Stimulated activated CD4-positive, alpha-beta T cell treated with anti-CD3 and anti-CD28 coated beads, Interleukin-15, amount 100 ng/mL, for 1 hour (primary cell): ENCODE measurements around the gene TRABD2B.

Experiments
- DNase-seq, 2 donors: peaks; one replicate each; pipeline ENCODE4 v3.0.0-alpha.2; 2020; ENCODE audit warnings: low read depth in 1 of 2, low spot score in 1 of 2

Gene TRABD2B

DNA sequence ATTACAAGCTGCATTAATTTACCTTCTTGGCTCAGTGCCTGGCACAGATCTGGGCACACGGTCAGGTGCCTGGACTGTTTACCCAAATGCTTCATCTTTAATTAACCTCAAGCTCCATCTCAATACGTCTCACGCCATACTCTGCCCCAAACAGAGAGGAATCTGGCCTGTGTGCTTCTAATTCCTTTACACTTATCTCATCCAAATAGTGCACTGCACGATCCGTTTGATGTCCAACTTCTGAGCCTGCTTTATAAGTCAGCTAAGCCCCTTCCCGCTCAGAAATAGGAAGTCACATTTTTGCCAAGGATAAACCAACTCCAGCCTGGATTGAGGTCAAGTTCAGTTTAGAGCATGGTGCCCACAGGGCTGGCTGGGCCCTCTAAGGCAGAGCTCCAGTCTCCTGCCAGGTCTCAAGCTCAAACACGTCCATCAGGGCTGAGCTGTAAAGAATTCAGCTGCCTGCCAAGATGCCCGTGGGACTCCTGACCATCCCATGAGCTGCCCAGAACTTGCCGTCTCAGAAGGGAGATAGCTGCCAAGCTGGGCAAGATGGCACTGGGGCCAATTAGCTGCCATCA lies 233.5 kb downstream of the TRABD2B start:
- DNase-seq = no peak

DNA sequence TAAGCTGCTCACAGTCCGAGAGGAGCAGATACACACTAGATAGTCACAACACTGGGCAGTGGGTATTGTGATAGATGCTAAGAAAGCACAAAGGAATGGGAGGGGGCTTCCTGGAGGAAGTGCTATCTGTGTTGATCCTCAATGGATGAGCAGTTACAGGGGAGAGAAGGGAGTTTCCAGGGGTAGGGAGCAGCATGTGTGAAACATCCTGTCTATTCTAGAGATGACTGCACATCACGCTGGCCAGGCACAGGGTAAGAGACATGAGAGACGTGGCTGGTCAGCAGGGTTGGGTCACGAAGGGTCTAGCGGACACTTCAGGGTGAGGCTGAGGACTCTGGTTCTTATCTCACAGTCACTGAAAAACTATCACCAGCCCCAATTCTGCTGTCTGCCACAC lies 235.2 kb downstream of the TRABD2B start:
- DNase-seq = no peak

DNA sequence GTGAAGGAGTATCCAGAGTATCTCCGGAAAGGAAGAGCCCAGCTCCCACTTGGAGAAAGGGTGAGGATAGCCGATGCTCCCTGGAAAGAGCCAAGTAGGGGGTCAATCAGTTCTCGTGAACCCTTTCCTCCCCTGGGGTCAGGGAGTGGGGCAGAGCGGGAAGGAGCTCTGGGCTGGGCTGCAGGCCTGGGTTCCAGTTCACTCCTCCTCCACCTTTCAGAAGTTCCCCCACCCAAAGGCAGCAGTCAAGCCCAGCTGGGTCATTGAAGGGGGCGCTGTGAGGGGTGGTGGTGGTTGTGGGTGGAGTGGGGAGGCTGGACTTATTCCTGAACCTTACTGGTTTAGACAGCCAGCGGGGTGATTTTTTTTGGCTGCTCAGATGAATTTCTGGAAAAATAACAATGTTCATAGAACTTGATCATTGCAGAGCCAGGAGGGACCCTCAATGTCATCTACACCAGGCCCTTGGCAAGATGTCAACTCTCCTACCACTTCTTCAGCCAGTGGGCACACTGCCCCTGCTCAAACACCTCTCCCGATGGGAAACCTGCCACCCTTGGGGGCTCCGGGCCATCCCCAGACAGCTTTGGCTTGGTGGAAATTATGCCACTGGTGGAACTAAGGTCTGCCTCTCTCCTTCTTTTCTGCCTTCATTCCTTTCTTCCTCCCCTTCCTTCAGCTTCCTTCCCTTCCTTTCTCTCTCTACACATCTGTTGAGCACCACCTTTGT lies 235.8 kb downstream of the TRABD2B start:
- DNase-seq = no peak

DNA sequence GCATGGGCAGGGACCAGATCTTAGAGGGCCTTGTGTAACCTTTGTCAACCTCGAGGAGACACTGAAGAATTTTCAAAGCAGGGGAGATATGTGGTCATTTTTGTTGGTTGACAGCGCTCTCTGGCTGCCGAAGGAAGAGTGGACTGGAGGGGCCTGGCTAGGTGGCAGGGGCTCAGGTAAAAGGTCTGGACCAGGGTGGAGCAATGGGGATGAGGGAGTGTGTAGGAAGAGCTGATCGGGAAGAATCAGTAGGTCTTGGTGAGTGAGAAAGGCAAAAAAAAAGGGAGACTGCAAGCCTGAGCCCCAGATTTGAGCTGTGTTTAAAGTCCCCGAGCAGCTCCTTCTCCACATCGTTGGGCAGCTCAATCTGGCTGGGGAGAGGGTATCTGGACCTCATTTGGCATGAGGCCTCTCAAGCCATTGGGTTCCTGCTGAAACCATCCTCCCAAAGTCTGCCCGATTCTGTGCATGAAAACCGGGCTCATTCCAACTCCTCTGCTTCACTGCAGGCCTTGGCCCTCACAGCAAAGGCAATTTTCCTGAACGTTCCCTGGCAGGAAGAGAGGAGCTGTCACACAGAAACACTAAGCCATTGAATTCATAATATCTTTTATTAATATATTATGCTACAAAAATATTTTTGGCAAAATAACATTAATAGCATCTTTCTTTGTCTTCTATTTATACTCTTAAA lies 237.1 kb downstream of the TRABD2B start:
- DNase-seq = no peak

DNA sequence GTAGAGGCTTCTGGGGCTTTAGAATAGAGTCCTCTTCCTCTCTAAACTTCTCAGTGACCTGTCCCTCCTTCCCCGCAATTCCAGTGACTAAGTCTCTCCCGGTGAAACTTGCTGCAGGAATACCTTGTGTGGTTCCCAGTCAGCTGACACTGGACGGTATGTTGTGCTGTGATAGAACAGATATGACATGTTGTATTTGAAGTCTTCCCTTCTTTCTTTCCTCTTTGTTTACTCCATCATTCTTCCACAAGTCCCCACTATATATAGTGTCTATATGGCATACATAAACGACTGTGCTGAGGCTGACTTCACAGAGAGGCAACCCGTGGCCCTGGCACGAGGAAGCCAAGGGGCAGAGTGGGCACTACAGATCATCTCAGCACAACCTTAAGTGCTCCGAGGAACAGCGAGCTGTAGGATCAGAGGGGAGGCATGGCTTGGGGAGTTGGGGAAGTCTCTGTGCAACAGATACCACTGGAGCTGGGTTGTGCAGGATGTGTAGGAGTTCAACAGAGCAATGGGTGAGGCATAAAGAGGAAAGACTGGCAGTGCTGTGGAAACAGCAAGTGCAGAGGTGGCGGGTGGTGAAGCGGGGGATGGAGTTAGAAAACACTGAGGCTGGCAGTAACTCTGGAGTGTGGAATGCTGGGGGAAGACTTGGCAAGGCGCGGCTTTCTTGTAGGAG lies 237.8 kb downstream of the TRABD2B start:
- no peak for DNase-seq

DNA sequence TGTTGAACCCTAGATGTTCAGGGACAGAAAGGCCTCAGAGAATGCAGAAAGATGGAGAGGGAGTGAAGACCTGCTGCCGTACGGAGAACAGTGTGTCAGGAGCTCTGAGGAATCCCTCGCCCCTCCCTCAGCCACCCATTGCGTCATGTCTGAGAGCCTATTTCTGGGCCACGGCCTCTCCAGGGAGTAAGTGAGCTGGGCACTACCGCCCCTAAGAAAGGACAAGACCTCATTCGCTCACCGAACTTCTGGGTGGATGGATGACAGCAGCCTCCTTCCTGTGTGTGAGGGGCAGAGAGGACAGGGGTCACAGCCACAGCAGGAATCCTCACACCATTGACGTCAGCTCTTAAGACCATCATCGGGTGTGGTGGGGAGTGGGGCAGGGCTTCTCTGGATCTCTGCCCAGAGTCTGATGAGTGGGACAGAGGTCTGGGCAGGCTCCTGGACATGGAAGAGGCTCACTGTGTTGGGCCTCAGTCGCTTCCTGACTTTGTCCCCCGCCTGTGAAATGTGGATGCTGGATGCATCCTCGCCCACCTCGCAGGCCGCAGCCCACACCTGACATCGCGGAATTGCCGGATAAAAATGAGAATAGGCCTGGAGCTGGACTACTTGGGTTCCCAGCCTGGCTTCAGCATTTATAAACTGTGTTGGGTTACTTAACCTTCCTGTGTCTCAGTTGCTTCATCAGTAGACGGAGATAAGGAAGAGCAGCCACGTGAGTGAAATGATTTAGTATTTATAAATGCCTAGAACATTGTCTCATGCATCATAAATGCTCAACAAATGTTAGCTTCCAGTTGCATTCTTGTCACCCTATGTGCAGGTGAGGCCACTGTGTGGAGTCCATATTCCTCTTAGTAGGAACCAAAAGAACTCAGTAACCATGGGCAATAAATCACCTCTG lies 238.6 kb downstream of the TRABD2B start:
- DNase-seq = no peak

DNA sequence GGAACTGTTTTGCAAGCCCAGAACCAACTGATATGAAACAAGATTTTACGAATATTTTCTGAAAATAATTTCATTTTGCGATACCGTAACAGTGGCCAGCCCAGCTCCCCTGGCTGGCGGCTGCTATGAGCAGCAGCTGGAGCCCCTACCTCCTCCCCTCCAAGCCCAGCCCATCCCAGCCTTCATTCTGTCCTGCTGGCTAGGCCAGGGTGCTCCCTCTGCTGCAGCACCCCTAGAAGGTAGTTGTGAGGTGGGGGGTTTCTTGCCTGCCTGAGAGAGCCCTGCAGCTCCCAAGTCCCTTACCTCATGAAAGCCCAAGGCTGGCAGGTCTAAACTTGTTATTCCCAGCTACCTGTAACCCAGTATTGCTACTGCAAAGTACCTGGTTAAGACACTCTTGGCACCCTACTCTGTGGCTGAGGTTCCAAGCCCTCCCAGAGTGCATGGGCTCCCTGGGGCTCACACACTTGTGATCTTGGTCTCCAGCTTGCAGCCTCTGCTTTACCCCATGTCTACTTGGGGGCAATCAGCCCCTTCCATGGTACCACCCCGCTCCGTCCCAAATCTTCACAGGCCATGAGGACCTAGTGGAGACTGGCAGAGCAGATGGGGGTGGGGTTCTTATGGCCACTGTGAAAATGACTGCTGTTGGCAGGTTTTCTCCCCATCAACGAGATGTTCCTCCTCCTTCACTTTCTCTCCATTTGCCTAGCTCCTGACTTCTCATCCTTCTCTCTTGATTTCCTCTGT lies 239.8 kb downstream of the TRABD2B start:
- DNase-seq = no peak

DNA sequence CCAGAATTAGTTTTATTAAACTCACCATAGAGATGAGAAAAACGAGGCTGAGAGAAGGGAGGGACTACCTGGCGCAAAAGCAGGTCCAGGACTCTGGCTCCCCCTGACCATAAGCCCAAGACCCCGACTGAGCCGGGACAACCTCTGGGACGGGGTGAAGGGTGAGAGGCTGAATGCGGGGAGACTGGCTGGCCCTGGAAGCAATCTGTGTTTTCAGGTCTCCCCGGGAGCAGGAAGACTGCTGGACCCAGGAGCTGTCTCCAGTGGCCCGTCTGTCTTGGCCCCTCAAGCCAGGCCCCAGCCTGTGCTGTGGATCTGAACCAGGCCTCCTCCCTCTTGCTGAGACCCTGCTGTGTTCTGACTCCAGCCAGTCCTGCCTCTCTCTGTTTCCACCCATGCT lies 240.8 kb downstream of the TRABD2B start:
- no peak for DNase-seq

DNA sequence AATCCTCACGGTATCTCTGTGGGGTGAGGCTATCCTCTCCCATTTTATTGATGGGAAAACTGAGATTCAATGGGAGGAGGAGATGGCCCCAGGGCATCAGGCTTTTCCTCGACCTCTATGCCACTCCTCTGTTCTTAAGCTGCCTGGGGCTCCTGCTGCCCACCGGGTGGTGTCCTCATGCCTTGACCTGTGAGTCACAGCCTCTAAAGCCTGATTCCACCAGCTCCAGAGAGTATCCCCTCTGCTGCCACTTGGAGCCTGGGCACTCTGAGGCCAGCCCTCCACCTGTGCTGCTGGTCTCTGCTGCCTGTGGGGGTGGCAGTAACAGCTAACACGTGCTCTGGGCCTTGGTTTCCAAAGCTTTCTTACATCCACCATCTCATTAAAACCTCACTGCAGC lies 241.2 kb downstream of the TRABD2B start:
- no peak for DNase-seq

DNA sequence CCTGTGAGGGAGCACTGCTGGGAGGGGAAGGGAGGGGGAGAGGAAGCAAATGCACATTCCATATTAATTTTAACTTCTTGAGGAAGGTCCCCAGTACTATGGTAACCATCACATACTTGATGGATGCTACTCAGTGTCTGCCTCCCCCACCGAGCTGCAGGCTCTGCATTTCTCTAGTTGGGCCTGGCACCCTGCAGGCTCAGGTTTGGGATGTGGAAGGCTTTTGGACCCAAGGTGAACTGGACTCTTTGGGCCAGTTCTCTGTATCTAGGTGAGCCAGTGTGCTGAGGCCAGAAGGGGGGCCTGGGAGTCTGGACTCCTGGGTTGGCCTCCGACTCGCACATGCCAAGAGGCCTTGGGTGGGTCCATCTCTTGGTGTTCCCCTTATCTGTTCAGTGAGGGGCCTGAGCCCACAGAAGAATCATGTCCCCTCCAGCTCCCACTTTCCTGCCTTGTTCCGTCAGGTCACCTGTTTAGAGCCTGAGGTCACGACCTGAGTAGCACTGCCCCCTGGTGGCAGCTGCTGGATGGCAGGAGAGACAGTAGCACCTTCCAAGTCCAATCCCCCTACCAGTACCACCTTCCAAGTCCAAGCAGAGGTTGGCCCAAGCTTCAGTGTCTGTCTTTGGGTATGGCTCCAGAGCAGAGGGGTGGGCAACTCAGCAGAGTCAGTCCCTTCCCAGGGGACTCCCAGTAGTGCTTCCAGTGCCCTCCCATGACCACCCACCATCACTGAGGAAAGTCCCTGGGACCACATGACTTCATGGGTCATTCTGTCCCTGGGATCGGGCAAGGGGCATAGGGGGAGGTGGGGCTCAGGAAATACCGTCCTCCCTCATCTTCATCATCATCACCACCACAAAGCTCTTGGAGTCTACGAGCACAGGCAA lies 241.8 kb downstream of the TRABD2B start:
- peak in 1 of 2 donors; percentile 32 for DNase-seq

DNA sequence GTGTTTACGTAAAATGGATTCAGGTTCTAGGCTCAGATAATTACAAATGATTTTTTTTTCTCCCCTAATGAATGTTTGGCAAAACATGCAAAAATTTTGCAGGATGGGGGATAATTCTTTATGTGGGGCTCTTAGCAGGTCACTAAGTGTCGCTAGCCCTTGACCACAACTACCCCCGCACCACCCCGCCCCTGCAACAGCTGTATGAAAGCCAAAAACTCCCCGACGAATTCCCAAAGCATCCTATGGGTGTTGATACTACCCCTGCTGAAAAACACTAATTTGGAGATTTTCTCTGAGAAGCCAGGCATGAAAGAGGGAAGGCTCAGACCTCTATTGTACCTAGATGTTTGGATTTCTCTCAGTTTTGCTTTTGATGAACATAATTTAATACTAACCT lies 243.0 kb downstream of the TRABD2B start:
- DNase-seq = no peak

DNA sequence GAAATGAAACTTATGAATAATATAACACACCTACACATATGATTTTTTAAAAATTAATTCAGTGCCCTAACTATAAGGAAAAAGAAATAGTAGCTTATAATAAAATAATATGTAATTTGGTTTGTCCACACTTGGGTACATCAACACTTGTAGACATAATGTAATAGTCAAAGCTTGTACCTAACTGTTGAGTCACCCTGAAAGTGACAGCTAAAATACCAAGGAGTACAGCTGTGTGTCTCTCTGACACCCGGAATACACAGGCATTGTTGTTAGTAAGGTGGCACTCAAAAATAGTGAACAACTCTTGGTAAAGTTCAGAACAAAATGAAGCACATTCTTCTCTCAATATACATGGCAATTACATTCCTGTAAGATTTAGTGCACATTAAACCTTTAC lies 243.4 kb downstream of the TRABD2B start:
- DNase-seq = no peak

DNA sequence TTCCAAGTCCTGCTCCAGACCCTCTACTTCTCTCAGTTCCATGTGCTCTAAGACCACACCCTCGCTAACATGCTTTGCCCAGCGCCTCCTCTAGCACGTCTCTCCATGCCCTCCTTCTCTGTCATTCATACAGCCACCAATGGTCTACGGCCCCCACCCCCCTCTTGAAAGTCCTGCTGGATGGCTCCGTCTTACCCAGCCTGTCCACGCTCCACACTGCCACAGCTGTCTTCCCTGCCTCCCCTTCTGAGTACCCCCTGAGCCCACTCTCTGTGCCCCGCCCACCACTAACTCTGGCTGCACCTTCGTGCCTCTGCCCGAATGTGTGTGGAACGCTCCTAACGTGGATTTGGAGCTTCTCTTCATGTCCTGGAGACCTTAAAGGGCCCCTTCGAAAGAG lies 244.6 kb downstream of the TRABD2B start:
- no peak for DNase-seq

DNA sequence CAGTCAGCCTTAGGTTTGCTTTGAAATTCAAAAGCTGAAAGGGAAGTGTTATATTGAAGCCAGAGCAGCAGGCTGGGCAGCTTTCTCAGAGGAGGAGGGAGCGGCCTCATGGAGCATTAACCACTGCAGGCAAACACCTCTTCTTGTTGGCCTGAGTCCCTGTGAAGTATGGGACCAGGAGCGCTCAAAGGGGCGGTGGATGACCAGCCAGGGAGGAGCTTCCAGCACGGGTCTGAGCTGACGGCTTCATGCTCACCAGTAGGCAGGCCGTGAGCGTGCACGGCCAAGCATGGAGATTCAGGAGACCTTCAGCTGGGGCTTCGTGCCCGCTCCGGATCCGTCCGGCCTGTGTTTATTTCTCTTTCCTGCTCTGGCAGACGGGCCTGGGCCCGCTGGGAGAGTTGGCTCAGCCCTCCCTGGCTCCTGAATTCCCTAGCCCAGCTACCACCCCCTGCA lies 245.2 kb downstream of the TRABD2B start:
- DNase-seq = no peak

DNA sequence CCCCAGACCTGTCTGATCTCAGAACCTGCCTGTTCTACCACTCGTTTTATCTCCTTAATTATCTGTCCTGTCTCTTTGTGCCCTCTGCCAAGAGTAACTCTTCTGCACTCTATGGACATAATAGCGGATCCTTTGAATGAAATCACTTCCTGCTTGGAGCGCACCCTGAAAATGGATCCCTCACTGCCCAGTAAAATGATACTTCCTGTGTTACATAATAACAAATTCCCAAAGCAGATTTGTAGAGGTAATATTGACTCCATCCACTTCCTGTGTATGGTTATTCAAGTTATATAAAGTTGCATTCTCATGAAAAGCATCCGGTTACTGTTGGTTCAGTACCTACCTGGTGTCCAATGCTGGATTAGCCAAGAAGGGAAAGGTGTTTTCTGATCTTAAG lies 246.0 kb downstream of the TRABD2B start:
- no peak for DNase-seq

DNA sequence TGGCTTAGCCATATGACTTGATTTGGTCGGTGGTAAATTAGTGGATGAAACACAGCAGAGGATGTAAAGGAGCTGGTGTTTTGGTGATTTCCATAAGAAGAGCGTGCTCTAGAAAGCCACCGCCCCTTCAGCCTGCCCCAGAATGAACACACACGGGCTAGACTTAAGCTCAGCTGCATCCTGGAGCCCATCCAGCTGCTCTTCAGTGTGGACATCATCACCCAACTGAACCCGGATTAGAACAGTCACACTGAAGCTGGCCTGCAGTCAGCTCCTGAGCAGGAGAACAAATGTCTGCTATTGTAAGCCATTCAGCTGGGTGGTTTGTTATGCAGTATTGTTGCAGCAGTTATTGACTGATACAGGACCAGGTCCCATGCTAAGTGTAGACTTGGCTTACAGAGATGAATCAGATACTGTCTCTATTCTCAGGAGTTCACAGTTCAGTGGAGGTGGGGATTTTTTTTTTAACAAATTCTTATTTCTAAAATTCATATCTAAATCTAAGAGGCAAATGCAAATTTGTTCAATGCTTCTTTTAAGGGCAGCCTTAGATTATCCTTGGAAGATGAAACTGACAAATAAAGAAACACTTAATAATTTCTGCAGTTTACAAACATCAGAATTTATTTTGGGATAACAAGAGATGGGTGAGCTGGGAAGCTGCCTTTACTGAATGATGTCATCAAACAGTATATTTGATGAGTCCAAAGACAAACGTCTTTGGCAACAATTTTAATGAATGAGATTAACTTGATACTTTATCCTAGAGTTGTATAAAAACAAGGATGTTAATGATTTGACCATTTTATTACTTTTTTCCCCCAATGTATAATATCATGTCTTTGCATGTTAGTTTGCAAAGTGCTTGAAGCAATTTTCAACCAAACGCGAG lies 251.2 kb downstream of the TRABD2B start:
- DNase-seq = no peak

DNA sequence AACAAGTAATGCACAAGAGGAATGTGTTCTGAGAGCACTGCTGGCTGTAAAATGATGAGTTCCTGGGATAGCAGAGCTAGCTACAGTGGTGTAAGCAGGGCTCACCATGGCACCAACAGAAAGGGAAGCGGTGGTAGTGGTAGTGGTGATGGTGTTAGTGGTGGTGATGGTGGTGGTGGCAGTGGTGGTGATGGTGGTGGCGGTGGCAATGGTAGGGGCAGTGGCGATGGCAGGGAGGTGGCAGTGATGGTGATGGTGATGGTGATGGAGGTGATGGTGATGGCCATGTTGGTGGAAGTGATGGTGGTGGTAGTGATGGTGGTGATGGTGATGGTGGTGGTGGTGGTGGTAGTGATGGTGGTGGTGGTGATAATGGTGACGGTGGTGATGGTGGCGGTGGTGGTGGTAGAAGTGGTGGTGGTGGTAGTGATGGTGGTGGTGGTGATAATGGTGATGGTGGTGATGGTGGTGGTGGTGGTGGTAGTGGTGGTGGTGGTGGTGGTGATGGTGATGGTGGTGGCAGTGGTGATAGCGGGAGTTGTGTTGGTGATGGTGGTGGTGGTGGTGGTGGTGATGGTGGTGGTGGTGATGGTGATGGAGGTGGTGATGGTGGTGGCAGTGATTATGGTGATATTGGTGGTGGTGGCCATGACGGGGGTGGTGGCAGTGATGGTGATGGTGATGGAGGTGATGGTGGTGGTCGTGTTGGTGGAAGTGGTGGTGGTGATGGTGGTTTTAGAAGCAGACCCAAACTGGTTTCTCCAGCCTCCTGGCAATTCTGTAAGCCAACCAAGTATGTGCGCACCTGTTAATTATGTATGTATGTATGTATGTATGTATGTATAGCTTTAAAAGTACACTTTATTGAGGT lies 254.1 kb downstream of the TRABD2B start:
- no peak for DNase-seq
